Loucy (cell line): ENCODE measurements around the gene SLC8B1.

ENCODE experiments used
- H2AFZ ChIP-seq: fragments of 200-600 bp; sonication (generic); 2 replicates; pipeline ENCODE4 v1.6.0; 2016; ENCODE audit warnings: antibody characterized with exemption, mild to moderate bottlenecking, low read length, moderate library complexity
- H3F3A ChIP-seq: fragments of 200-600 bp; 2 replicates; pipeline ENCODE4 v1.6.0; 2016; ENCODE audit warnings: antibody characterized with exemption, low read depth, mild to moderate bottlenecking
- H3K27me3 ChIP-seq: fragments of 200-600 bp; sonication (generic); 2 replicates; pipeline ENCODE4 v1.6.1; 2014; ENCODE audit warnings: low read length, mild to moderate bottlenecking; ENCODE audit not compliant: insufficient read depth, poor library complexity, severe bottlenecking
- H3K36me3 ChIP-seq: fragments of 200-600 bp; sonication (generic); 2 replicates; pipeline ENCODE4 v1.6.1; 2016; ENCODE audit warnings: low read length; ENCODE audit not compliant: insufficient read depth
- H3K4me1 ChIP-seq: fragments of 200-600 bp; sonication (generic); 2 replicates; pipeline ENCODE4 v1.5.1; 2014; ENCODE audit warnings: low read length, mild to moderate bottlenecking; ENCODE audit not compliant: insufficient read depth, poor library complexity, severe bottlenecking
- H3K4me2 ChIP-seq: fragments of 200-600 bp; sonication (generic); 2 replicates; pipeline ENCODE4 v1.6.0; 2014; ENCODE audit warnings: antibody characterized with exemption, low read length, low read depth, mild to moderate bottlenecking; ENCODE audit not compliant: poor library complexity, severe bottlenecking
- H3K4me3 ChIP-seq: fragments of 200-600 bp; sonication (generic); 2 replicates; pipeline ENCODE4 v1.5.1; 2014; ENCODE audit warnings: low read length, mild to moderate bottlenecking, mixed read lengths; ENCODE audit not compliant: poor library complexity, severe bottlenecking
- H3K79me2 ChIP-seq: fragments of 200-600 bp; sonication (generic); 2 replicates; pipeline ENCODE4 v1.6.1; 2014; ENCODE audit warnings: low read length; ENCODE audit not compliant: insufficient read depth
- H3K9ac ChIP-seq: fragments of 200-600 bp; sonication (generic); 2 replicates; pipeline ENCODE4 v1.6.0; 2014; ENCODE audit warnings: mild to moderate bottlenecking, low read depth, low read length, moderate library complexity; ENCODE audit not compliant: poor library complexity, severe bottlenecking
- H3K9me2 ChIP-seq: fragments of 200-600 bp; sonication (generic); replicated peaks from 2 replicates; pipeline ENCODE4 v1.6.1; 2016; ENCODE audit warnings: low read depth, low read length, mixed read lengths
- H3K9me3 ChIP-seq: fragments of 200-600 bp; sonication (generic); 2 replicates; pipeline ENCODE4 v1.6.1; 2014; ENCODE audit warnings: mild to moderate bottlenecking, antibody characterized with exemption, low read length, low read depth; ENCODE audit not compliant: insufficient read depth
- H4K20me1 ChIP-seq: fragments of 200-600 bp; sonication (generic); 2 replicates; pipeline ENCODE4 v1.6.0; 2014; ENCODE audit warnings: antibody characterized with exemption, low read length, mild to moderate bottlenecking; ENCODE audit not compliant: insufficient read depth, poor library complexity, severe bottlenecking
- CTCF ChIP-seq: fragments of 200-600 bp; sonication (generic); conservative IDR thresholded peaks from 2 replicates; pipeline ENCODE4 v1.5.1; 2014; ENCODE audit warnings: mild to moderate bottlenecking, antibody characterized with exemption, low read length
- EZH2phosphoT487 ChIP-seq: fragments of 200-600 bp; IDR thresholded peaks from 2 replicates; pipeline ENCODE4 v1.6.1; 2018; ENCODE audit warnings: antibody characterized with exemption, mild to moderate bottlenecking, moderate library complexity, borderline replicate concordance

Gene SLC8B1

DNA sequence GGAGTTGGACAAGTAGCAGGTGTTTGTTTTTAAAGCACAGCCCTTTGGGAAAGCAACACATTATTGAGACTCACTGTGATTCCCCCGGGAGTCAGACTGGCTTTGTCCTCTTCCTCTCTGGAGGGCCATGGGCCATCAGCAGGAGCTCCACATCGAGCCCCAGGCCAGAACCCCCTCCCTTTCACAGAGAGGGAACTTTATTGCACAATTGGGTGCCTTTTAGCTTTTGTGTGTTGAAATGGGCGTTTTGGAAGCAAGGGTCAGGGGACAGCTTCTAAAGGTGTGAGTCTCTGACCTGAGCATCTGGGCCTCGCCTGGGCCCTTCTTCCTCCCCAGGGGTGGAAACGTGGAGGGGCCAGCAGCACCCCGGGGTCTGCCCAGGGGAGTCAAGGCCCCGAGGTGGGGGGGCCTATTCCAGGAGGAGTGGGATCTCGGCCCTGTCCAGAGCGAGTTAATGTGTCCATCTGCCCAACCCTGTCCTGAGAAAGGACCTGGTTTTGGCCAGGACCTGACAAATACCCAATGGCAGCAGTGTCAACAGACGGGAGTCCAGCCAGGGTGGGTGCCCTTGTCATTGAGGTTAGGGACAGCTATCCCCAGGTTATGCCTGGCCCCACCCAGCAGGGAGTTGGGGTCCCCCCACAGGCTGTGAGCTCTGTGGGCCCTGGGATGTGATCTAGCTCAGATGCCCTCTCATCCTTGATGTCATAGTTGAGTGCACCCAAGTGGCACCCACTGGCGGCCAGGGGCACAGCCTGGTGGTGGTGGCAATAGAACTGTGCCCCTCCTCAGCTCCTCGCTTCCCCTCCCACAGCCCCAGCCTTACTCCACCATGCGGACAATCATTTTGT, 37.1 kb downstream of the SLC8B1 start:
- no peaks in the 10 kb centered on the region; the same call in 1 of the 2 replicates for H3K36me3 ChIP-seq
- H3F3A ChIP-seq: no peaks in the 10 kb centered on the region
- H3K9me3 ChIP-seq: no peaks in the 10 kb centered on the region
- no peaks in the 10 kb centered on the region for H3K79me2 ChIP-seq
- no peaks in the 10 kb centered on the region for H3K9me2 ChIP-seq
- no peak overlapping the region for H2AFZ ChIP-seq
- peaks cover 3% of the 10 kb centered on the region for H3K4me1 ChIP-seq
- no peaks in the 10 kb centered on the region for H3K27me3 ChIP-seq
- no peak overlapping the region for H3K4me2 ChIP-seq
- H3K4me3 ChIP-seq: no peak overlapping the region
- no peak for TF ChIP-seq EZH2phosphoT487
- TF ChIP-seq CTCF: no peak
- no peak overlapping the region for H3K9ac ChIP-seq
- H4K20me1 ChIP-seq: no peaks in the 10 kb centered on the region

DNA sequence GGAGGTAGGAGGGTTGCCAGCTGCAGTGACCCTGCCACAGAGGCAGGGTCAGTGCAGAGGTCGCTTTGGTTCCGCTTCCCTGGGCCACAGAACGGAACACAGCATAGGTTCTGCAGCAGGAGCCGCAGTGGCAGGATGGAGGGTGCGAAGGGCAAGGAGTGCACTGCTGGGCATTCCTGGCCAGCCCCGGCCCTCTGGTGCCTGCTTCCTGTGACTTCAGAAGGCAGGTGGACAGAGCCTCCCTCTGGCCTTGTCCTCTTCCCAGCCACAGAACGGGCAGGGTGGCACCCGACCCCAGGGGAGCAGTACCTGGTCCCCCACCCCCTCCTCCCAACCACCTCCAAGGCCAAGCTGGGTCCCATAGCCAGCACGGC, 37.7 kb downstream of the SLC8B1 start:
- Histone ChIP-seq H3K4me2 (no peak overlapping the region), H4K20me1 (no peaks in the 10 kb centered on the region), H3K9me3 (no peaks in the 10 kb centered on the region), H3K36me3 (no peaks in the 10 kb centered on the region; the same call in 1 of the 2 replicates), H3K4me3 (no peak overlapping the region), H3K79me2 (no peaks in the 10 kb centered on the region), H3K9me2 (no peaks in the 10 kb centered on the region), H3F3A (no peaks in the 10 kb centered on the region), H3K4me1 (no peaks in the 10 kb centered on the region), H2AFZ (no peak overlapping the region), H3K27me3 (no peaks in the 10 kb centered on the region), H3K9ac (no peak overlapping the region)
- TF ChIP-seq EZH2phosphoT487: no peak
- TF ChIP-seq CTCF: no peak

GRCh38 chr12:113296557-113297213, 38.2 kb downstream of the SLC8B1 start:
- H2AFZ ChIP-seq: no peak overlapping the region
- no peaks in the 10 kb centered on the region for H3K79me2 ChIP-seq
- H3K27me3 ChIP-seq: no peaks in the 10 kb centered on the region
- no peak overlapping the region for H3K4me2 ChIP-seq
- H4K20me1 ChIP-seq: no peaks in the 10 kb centered on the region
- H3K9me3 ChIP-seq: no peaks in the 10 kb centered on the region
- no peaks in the 10 kb centered on the region for H3F3A ChIP-seq
- no peaks in the 10 kb centered on the region for H3K4me1 ChIP-seq
- H3K9me2 ChIP-seq: no peaks in the 10 kb centered on the region
- H3K9ac ChIP-seq: no peak overlapping the region
- H3K4me3 ChIP-seq: no peak overlapping the region
- no peaks in the 10 kb centered on the region; the same call in 1 of the 2 replicates for H3K36me3 ChIP-seq
- TF ChIP-seq CTCF (no peak), EZH2phosphoT487 (no peak)
